Right renal cortex interstitium (tissue), 3 donors: Measurements from ENCODE around the gene FN3K. TPM values are rescaled to one million over a fixed set of nuclear protein-coding genes. Genes with fewer than 3 reads are reported as not detected.

Experiments
- DNase-seq, 3 donors: peaks; one replicate each; pipeline ENCODE4 v3.0.0-alpha.2; 2013; ENCODE audit warnings: low read depth in 3 of 3, low spot score in 2 of 3
- polyA plus RNA-seq, 3 donors: library from polyadenylated mRNA; unstranded; fragments of 120-200 nt; gene quantifications; one replicate each; pipeline ENCODE4 v1.2.1, GENCODE V29; 2013; ENCODE audit not compliant: insufficient read length in 3 of 3

FN3K gene
- polyA plus RNA-seq, 3 donors, result 18.1 to 24.8 (median 24.3) TPM

- DNase-seq, result no peak
Measured at GRCh38 chr17:82791532-82791931, 56.1 kb downstream of the FN3K start.

GRCh38 chr17:82793974-82794630 is 58.7 kb downstream of the FN3K start:
- no peak for DNase-seq

GRCh38 chr17:82794781-82795482 is 59.5 kb downstream of the FN3K start:
- DNase-seq, result no peak

GRCh38 chr17:82795615-82796014 is 60.2 kb downstream of the FN3K start:
- no peak for DNase-seq

GRCh38 chr17:82797061-82797460 is 61.6 kb downstream of the FN3K start:
- no peak for DNase-seq

GRCh38 chr17:82798752-82799151 is 63.3 kb downstream of the FN3K start:
- DNase-seq, result no peak

GRCh38 chr17:82799591-82799990 is 64.2 kb downstream of the FN3K start:
- no peak for DNase-seq

Other genes with a start within 250 kb of the FN3K start
- 10 to 100 TPM; 35.2 to 37.9 (median 36.0) TPM for gene FOXK2, start 215.9 kb upstream of the FN3K start, polyA plus RNA-seq
- 10 to 100 TPM; 88.7 to 98.3 (median 98.2) TPM for gene WDR45B, start 87.2 kb upstream of the FN3K start, polyA plus RNA-seq
- gene RAB40B, start 36.9 kb upstream of the FN3K start, polyA plus RNA-seq, result 10 to 100 TPM; 15.1 to 17.4 (median 17.2) TPM
- 10 to 100 TPM; 38.9 to 42.4 (median 39.9) TPM for gene FN3KRP, start 18.9 kb upstream of the FN3K start, polyA plus RNA-seq
- gene TBCD, start 16.4 kb downstream of the FN3K start, polyA plus RNA-seq, result 10 to 100 TPM; 54.0 to 58.6 (median 58.1) TPM
- gene ZNF750, start 104.4 kb downstream of the FN3K start, polyA plus RNA-seq, result 1 to 10 TPM; 1.2 to 1.8 (median 1.6) TPM